Peyer's patch (tissue), 4 donors: Measurements from ENCODE around the gene HYAL1.

Source experiments
- CTCF ChIP-seq, 6 experiments: fragments of 450-650 bp in 4 of 6; fragments of 200-600 bp in 2 of 6; sonication (generic) in 1 of 6; IDR thresholded peaks; one replicate each; pipeline ENCODE4 v1.5.1; 2017 to 2019; ENCODE audit warnings: antibody characterized with exemption in 6 of 6, mild to moderate bottlenecking in 3 of 6, moderate library complexity in 1 of 6
- POLR2A ChIP-seq, 2 donors: fragments of 450-650 bp; IDR thresholded peaks; one replicate each; pipeline ENCODE4 v1.5.1; 2017; ENCODE audit warnings: antibody characterized with exemption in 2 of 2, mild to moderate bottlenecking in 2 of 2, moderate library complexity in 2 of 2

GRCh38 chr3:50288387-50289007, 14.9 kb downstream of the HYAL1 start:
- no peak for TF ChIP-seq CTCF (IDR thresholded peaks at IDR 0.05)
- TF ChIP-seq POLR2A (IDR thresholded peaks at IDR 0.05) = no peak
